Loucy (cell line): Measurements from ENCODE around the gene SP140.
"Not testable (repeated sequence)": the region's sequence is repeated elsewhere in the genome, so short reads cannot be mapped to it uniquely, and the experiment has no call there.

Experiments used
- H2AFZ ChIP-seq: fragments of 200-600 bp; sonication (generic); 2 replicates; pipeline ENCODE4 v1.6.0; 2016; ENCODE audit warnings: antibody characterized with exemption, mild to moderate bottlenecking, low read length, moderate library complexity
- H3F3A ChIP-seq: fragments of 200-600 bp; 2 replicates; pipeline ENCODE4 v1.6.0; 2016; ENCODE audit warnings: antibody characterized with exemption, low read depth, mild to moderate bottlenecking
- H3K27me3 ChIP-seq: fragments of 200-600 bp; sonication (generic); 2 replicates; pipeline ENCODE4 v1.6.1; 2014; ENCODE audit warnings: low read length, mild to moderate bottlenecking; ENCODE audit not compliant: insufficient read depth, poor library complexity, severe bottlenecking
- H3K36me3 ChIP-seq: fragments of 200-600 bp; sonication (generic); 2 replicates; pipeline ENCODE4 v1.6.1; 2016; ENCODE audit warnings: low read length; ENCODE audit not compliant: insufficient read depth
- H3K4me1 ChIP-seq: fragments of 200-600 bp; sonication (generic); 2 replicates; pipeline ENCODE4 v1.5.1; 2014; ENCODE audit warnings: low read length, mild to moderate bottlenecking; ENCODE audit not compliant: insufficient read depth, poor library complexity, severe bottlenecking
- H3K4me2 ChIP-seq: fragments of 200-600 bp; sonication (generic); 2 replicates; pipeline ENCODE4 v1.6.0; 2014; ENCODE audit warnings: antibody characterized with exemption, low read length, low read depth, mild to moderate bottlenecking; ENCODE audit not compliant: poor library complexity, severe bottlenecking
- H3K4me3 ChIP-seq: fragments of 200-600 bp; sonication (generic); 2 replicates; pipeline ENCODE4 v1.5.1; 2014; ENCODE audit warnings: low read length, mild to moderate bottlenecking, mixed read lengths; ENCODE audit not compliant: poor library complexity, severe bottlenecking
- H3K79me2 ChIP-seq: fragments of 200-600 bp; sonication (generic); 2 replicates; pipeline ENCODE4 v1.6.1; 2014; ENCODE audit warnings: low read length; ENCODE audit not compliant: insufficient read depth
- H3K9ac ChIP-seq: fragments of 200-600 bp; sonication (generic); 2 replicates; pipeline ENCODE4 v1.6.0; 2014; ENCODE audit warnings: mild to moderate bottlenecking, low read depth, low read length, moderate library complexity; ENCODE audit not compliant: poor library complexity, severe bottlenecking
- H3K9me2 ChIP-seq: fragments of 200-600 bp; sonication (generic); replicated peaks from 2 replicates; pipeline ENCODE4 v1.6.1; 2016; ENCODE audit warnings: low read depth, low read length, mixed read lengths
- H3K9me3 ChIP-seq: fragments of 200-600 bp; sonication (generic); 2 replicates; pipeline ENCODE4 v1.6.1; 2014; ENCODE audit warnings: mild to moderate bottlenecking, antibody characterized with exemption, low read length, low read depth; ENCODE audit not compliant: insufficient read depth
- H4K20me1 ChIP-seq: fragments of 200-600 bp; sonication (generic); 2 replicates; pipeline ENCODE4 v1.6.0; 2014; ENCODE audit warnings: antibody characterized with exemption, low read length, mild to moderate bottlenecking; ENCODE audit not compliant: insufficient read depth, poor library complexity, severe bottlenecking
- EZH2phosphoT487 ChIP-seq: fragments of 200-600 bp; IDR thresholded peaks from 2 replicates; pipeline ENCODE4 v1.6.1; 2018; ENCODE audit warnings: antibody characterized with exemption, mild to moderate bottlenecking, moderate library complexity, borderline replicate concordance
- TF ChIP-seq, protein P1 (sequence below): fragments of 200-600 bp; sonication (generic); conservative IDR thresholded peaks from 2 replicates; pipeline ENCODE4 v1.5.1; 2014; ENCODE audit warnings: mild to moderate bottlenecking, antibody characterized with exemption, low read length

The SP140 gene

DNA sequence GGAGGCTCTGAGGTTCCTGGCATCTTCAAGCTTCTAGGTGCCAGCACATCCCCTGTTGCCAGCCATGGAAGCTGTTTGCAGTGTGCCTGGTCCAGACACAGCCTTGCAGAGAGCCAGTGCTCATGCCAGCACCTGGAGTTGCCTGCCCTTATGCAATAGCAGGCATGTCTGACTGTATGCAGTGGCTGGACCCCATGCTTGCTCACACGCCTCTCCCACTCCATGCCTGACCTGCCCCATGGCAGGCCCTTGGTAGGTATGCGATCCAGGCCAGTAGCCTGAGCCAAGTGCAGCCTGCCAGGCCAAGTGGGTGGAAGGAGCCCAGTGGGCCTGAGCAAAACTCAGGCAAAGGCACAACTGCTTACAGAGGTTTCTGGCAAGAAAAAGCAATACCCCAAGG, 81.9 kb downstream of the SP140 start:
- H3K4me2 ChIP-seq: no peak overlapping the region
- no peak overlapping the region for H3K4me3 ChIP-seq
- H3K27me3 ChIP-seq: no peaks in the 10 kb centered on the region
- no peaks in the 10 kb centered on the region for H3K9me2 ChIP-seq
- H3K79me2 ChIP-seq: no peaks in the 10 kb centered on the region
- peaks cover 8% of the 10 kb centered on the region for H3K4me1 ChIP-seq
- TF ChIP-seq EZH2phosphoT487: no peak
- TF ChIP-seq, protein P1, sequence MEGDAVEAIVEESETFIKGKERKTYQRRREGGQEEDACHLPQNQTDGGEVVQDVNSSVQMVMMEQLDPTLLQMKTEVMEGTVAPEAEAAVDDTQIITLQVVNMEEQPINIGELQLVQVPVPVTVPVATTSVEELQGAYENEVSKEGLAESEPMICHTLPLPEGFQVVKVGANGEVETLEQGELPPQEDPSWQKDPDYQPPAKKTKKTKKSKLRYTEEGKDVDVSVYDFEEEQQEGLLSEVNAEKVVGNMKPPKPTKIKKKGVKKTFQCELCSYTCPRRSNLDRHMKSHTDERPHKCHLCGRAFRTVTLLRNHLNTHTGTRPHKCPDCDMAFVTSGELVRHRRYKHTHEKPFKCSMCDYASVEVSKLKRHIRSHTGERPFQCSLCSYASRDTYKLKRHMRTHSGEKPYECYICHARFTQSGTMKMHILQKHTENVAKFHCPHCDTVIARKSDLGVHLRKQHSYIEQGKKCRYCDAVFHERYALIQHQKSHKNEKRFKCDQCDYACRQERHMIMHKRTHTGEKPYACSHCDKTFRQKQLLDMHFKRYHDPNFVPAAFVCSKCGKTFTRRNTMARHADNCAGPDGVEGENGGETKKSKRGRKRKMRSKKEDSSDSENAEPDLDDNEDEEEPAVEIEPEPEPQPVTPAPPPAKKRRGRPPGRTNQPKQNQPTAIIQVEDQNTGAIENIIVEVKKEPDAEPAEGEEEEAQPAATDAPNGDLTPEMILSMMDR: no peak
- H3F3A ChIP-seq: no peaks in the 10 kb centered on the region
- no peaks in the 10 kb centered on the region for H3K9me3 ChIP-seq
- H4K20me1 ChIP-seq: no peaks in the 10 kb centered on the region
- no peak overlapping the region for H3K9ac ChIP-seq
- no peaks in the 10 kb centered on the region for H3K36me3 ChIP-seq
- H2AFZ ChIP-seq: no peak overlapping the region

DNA sequence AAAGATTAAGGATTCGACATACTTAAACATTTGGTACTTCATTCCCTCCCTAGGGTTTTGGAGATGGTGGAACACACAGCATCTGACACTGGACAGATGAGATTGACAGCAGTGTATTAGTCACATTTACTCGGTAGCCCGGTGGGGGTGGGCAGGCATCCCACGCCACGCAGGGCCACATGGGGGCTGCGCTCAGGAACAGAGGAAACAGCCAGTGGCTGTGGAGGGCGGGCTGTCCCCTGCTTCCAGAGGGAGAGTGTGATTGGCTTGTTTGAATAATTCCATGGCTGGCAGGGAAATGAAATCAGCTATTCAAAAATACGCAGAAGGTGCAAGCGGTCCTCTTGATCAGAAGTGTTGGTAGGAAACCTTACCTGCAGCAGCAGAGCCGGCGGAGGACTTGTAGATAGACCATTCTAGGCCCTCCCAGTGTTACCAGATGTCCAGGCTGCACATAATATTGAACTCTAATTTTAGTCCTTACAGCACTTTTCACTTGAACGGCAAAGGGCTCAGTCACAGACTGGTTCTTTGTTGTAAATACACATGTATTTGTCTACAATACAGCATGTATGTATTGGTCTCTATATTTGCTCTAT, 83.0 kb downstream of the SP140 start:
- no peaks in the 10 kb centered on the region for H3K27me3 ChIP-seq
- no peaks in the 10 kb centered on the region for H3K36me3 ChIP-seq
- H3K79me2 ChIP-seq: no peaks in the 10 kb centered on the region
- no peaks in the 10 kb centered on the region for H3K9me2 ChIP-seq
- H3K4me2 ChIP-seq: no peak overlapping the region
- TF ChIP-seq, protein P1: no peak
- TF ChIP-seq EZH2phosphoT487: no peak
- H3K4me1 ChIP-seq: peaks cover 8% of the 10 kb centered on the region
- H3F3A ChIP-seq: no peaks in the 10 kb centered on the region
- no peak overlapping the region for H3K9ac ChIP-seq
- no peak overlapping the region for H3K4me3 ChIP-seq
- no peaks in the 10 kb centered on the region for H4K20me1 ChIP-seq
- H2AFZ ChIP-seq: no peak overlapping the region
- no peaks in the 10 kb centered on the region for H3K9me3 ChIP-seq

DNA sequence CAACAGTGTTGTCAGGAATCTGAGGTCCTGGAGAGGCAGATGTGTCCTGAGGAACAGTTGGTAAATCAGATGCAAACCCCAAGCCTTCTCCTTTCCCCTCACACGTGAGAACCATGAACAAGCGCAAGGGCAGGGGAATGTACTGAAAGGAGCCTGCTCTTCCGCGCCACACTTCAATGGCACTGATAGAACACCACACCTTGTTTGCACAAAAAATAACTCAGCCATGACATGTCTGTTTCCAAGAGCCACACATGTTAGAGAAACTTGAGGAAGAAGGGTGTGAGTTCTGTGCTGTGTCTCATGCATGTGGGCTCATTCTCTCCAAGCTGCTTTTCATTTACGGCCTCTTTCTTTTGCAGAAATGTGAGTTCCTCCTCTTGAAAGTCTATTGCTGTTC, 85.3 kb downstream of the SP140 start:
- not testable (repeated sequence) for H3K27me3 ChIP-seq, H3K9me2 ChIP-seq, H3K79me2 ChIP-seq, H3K4me1 ChIP-seq, H3K9ac ChIP-seq, H3K9me3 ChIP-seq, H2AFZ ChIP-seq, H3K4me3 ChIP-seq, H3K36me3 ChIP-seq, H4K20me1 ChIP-seq, H3K4me2 ChIP-seq, H3F3A ChIP-seq

DNA sequence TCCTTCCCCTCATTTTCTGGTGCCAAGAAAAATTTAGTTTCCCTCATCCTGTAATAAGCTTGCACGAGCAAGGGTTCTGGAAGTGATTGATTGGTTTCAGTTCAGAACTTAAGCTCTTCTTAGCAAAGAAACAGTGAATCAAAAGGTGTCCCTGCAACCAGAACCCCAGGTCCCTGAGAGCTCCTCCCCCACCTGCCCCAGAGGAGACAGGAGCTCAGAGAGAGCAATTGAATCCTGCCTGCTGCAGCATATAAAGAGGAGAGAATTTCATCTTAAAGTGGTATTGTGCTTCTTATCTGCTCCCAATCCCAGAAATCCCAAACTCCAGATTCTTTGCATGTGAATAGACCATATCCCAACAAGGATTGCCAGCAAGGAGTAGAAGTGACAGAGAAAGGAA, 86.1 kb downstream of the SP140 start:
- H3K4me3 ChIP-seq, H3K9me2 ChIP-seq: not testable (repeated sequence)

More for the DNA sequence above, 86.1 kb downstream of the SP140 start:
- H2AFZ ChIP-seq, H3F3A ChIP-seq, H3K4me2 ChIP-seq, H3K9ac ChIP-seq, H3K27me3 ChIP-seq, H3K79me2 ChIP-seq, H3K36me3 ChIP-seq, H4K20me1 ChIP-seq, H3K4me1 ChIP-seq, H3K9me3 ChIP-seq: not testable (repeated sequence)
